ENCODE measurements around the gene ZNHIT2. TPM values are rescaled to one million over a fixed set of nuclear protein-coding genes. Genes with fewer than 3 reads are reported as not detected.
A peak's percentile ranks its signal among the peaks of the same experiment; 100 is the strongest.

ZNHIT2 gene
- total and polyA plus RNA-seq, 2 of the 13 experiments (the other 11 are each of a cell fraction or from before 2014, with no cell fraction given): 1.1 to 6.5 TPM

DNA sequence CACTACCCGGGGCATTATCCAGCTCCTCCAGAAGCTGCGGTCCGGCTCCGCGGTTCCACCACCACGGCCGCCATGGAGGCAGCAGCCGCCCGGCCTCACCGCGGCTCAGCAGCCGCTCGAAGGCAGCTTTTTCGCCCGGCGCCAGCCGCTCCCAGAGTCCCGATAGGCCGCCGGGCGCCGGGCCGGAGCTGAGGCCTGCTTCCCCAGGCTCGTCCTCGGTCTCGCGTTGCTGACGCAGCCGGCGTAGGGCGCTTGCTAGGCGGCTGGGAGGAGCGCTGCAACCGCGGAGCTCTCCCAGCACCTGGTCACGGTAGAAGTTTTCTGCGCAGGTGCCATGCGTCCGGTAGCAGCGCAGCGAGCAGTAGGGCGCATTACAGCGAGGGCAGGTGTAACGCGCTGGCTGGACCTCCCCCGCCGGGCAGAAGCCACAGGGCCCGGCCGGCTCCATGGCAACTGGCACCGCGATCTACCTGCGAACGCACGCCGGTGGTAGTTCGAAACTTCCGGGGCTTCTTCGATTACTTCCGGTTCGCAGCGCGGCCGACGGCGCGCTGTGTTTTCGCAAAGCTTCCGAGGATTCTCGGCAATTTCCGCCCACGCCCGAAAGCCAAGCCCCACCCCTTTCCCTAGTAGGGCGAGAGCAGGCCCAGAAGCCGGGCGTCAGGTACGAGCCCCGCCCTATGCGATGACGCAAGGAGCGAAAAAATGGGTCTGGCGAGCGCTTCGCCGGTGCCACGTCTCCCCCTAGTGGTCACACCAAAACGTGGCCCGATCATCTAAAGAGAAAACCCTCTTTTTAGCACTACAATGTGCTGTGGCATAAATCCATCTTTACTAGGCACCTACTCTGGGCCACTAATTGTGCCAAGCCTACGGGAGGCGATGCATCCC is at the start of gene ZNHIT2 (continued):
- TF ChIP-seq TBL1XR1 (IDR thresholded peaks at IDR 0.05; ENCODE audit: borderline replicate concordance, low read length, partially characterized antibody): peak; percentile 57
- 0 out of 2 replicates have a peak, but pooled peaks have one; percentile 58 for TF ChIP-seq ZNF383 (CRISPR knock-in tag; IDR thresholded peaks at IDR 0.05; ENCODE audit: borderline replicate concordance)
- TF ChIP-seq HNF4A (CRISPR knock-in tag; IDR thresholded peaks at IDR 0.05): peak; percentile 13; the same call in 1 of the 2 replicates
- TF ChIP-seq TCF7L2 (IDR thresholded peaks at IDR 0.05; ENCODE audit: low read depth, low read length): no peak
- TF ChIP-seq ZNF770 (CRISPR knock-in tag; IDR thresholded peaks at IDR 0.05): peak; percentile 44
- TF ChIP-seq NFE2L2 (IDR thresholded peaks at IDR 0.05; ENCODE audit: low read length): no peak
- no peak for TF ChIP-seq ZNF749 (CRISPR knock-in tag; IDR thresholded peaks at IDR 0.05; ENCODE audit: borderline replicate concordance)
- no peak; the same call in 1 of the 2 replicates for TF ChIP-seq NFYB (CRISPR knock-in tag; IDR thresholded peaks at IDR 0.05)
- TF ChIP-seq ATM (IDR thresholded peaks at IDR 0.05; ENCODE audit: borderline replicate concordance): no peak
- peak; percentile 82; the same call in 1 of the 2 replicates for TF ChIP-seq ZNF788 (CRISPR knock-in tag; IDR thresholded peaks at IDR 0.05; ENCODE audit: borderline replicate concordance)
- TF ChIP-seq NR2C2 (CRISPR knock-in tag; IDR thresholded peaks at IDR 0.05; ENCODE audit: borderline replicate concordance): peak; percentile 99
- 0 out of 2 replicates have a peak, but pooled peaks have one; percentile 54 for TF ChIP-seq KMT2B (CRISPR knock-in tag; IDR thresholded peaks at IDR 0.05)
- TF ChIP-seq ZNF550 (CRISPR knock-in tag; IDR thresholded peaks at IDR 0.05; ENCODE audit: borderline replicate concordance): no peak
- 0 out of 2 replicates have a peak, but pooled peaks have one; percentile 81 for TF ChIP-seq ZNF138 (CRISPR knock-in tag; IDR thresholded peaks at IDR 0.05; ENCODE audit: low read depth)
- no peak for TF ChIP-seq ZKSCAN1 (IDR thresholded peaks at IDR 0.05; ENCODE audit: low read length)
- TF ChIP-seq TCF12 (IDR thresholded peaks at IDR 0.05): no peak
- TF ChIP-seq TCF12 (CRISPR knock-in tag; IDR thresholded peaks at IDR 0.05): 0 out of 2 replicates have a peak, but pooled peaks have one; percentile 40
- no peak for TF ChIP-seq ZNF781 (CRISPR knock-in tag; IDR thresholded peaks at IDR 0.05; ENCODE audit: borderline replicate concordance, not compliant biosample characterization)
- TF ChIP-seq, protein P1, sequence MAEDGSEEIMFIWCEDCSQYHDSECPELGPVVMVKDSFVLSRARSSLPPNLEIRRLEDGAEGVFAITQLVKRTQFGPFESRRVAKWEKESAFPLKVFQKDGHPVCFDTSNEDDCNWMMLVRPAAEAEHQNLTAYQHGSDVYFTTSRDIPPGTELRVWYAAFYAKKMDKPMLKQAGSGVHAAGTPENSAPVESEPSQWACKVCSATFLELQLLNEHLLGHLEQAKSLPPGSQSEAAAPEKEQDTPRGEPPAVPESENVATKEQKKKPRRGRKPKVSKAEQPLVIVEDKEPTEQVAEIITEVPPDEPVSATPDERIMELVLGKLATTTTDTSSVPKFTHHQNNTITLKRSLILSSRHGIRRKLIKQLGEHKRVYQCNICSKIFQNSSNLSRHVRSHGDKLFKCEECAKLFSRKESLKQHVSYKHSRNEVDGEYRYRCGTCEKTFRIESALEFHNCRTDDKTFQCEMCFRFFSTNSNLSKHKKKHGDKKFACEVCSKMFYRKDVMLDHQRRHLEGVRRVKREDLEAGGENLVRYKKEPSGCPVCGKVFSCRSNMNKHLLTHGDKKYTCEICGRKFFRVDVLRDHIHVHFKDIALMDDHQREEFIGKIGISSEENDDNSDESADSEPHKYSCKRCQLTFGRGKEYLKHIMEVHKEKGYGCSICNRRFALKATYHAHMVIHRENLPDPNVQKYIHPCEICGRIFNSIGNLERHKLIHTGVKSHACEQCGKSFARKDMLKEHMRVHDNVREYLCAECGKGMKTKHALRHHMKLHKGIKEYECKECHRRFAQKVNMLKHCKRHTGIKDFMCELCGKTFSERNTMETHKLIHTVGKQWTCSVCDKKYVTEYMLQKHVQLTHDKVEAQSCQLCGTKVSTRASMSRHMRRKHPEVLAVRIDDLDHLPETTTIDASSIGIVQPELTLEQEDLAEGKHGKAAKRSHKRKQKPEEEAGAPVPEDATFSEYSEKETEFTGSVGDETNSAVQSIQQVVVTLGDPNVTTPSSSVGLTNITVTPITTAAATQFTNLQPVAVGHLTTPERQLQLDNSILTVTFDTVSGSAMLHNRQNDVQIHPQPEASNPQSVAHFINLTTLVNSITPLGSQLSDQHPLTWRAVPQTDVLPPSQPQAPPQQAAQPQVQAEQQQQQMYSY (CRISPR knock-in tag; IDR thresholded peaks at IDR 0.05): peak; percentile 28; the same call in 1 of the 2 replicates
- TF ChIP-seq LBX2 (CRISPR knock-in tag; IDR thresholded peaks at IDR 0.05; ENCODE audit: borderline replicate concordance): peak; percentile 61; the same call in 1 of the 2 replicates
- TF ChIP-seq ZFP82 (CRISPR knock-in tag; IDR thresholded peaks at IDR 0.05; ENCODE audit: borderline replicate concordance): peak; percentile 95
- TF ChIP-seq POLR2G (IDR thresholded peaks at IDR 0.05; ENCODE audit: low read depth, low read length): peak; percentile 93
- no peak for TF ChIP-seq SIX1 (CRISPR knock-in tag; IDR thresholded peaks at IDR 0.05; ENCODE audit: borderline replicate concordance)
